ENCODE measurements around the gene KIAA1671. TPM values are rescaled to one million over a fixed set of nuclear protein-coding genes. Genes with fewer than 3 reads are reported as not detected.

Gene KIAA1671
- total and polyA plus RNA-seq, 5 donors from 2014 or later, result 0.21 to 3.3 (median 0.65) TPM; not detected in 1

GRCh38 chr22:24954114-24954463 lies 1.6 kb downstream of the KIAA1671 start:
- peaks cover 47% of the 10 kb centered on the region for H3K27me3 Mint-ChIP-seq
- peaks cover 14% of the 10 kb centered on the region for H3K4me1 ChIP-seq (ENCODE audit: control insufficient read depth, insufficient read depth, low read length, poor library complexity, severe bottlenecking)

GRCh38 chr22:24954856-24955255 lies 2.3 kb downstream of the KIAA1671 start:
- H3K27ac Mint-ChIP-seq, result no peak overlapping the region
- Histone ChIP-seq H3K27me3 (ENCODE audit: control insufficient read depth, insufficient read depth, low read length) (peaks cover 18% of the 10 kb centered on the region), H3K9me3 (ENCODE audit: control insufficient read depth in 2 of 2, low read length in 2 of 2) (no peaks in the 10 kb centered on the region), H3K36me3 (ENCODE audit: control insufficient read depth, insufficient read depth, low read length) (no peaks in the 10 kb centered on the region), H3K4me3 (ENCODE audit: low read depth, low read length) (no peak overlapping the region), H3K4me1 (ENCODE audit: control insufficient read depth, insufficient read depth, low read length, poor library complexity, severe bottlenecking) (peaks cover 14% of the 10 kb centered on the region), H3K27ac (ENCODE audit: insufficient read depth, low read length, poor library complexity, severe bottlenecking) (no peak overlapping the region)
- H3K4me3 Mint-ChIP-seq, result no peak overlapping the region
- peaks cover 0 to 6% (median 0%) of the 10 kb centered on the region in 7 donors for H3K9me3 Mint-ChIP-seq
- no peak for DNase-seq
- no peak for ATAC-seq (ENCODE audit: low read depth in 2 of 2)
- no peaks in the 10 kb centered on the region for H3K36me3 Mint-ChIP-seq
- peaks cover 41% of the 10 kb centered on the region for H3K27me3 Mint-ChIP-seq
- peaks cover 0 to 21% (median 5%) of the 10 kb centered on the region in 4 donors for H3K4me1 Mint-ChIP-seq

More at GRCh38 chr22:24954114-24954463, 1.6 kb downstream of the KIAA1671 start:
- H3K27ac Mint-ChIP-seq, result no peak overlapping the region
- no peak overlapping the region for H3K4me3 ChIP-seq (ENCODE audit: low read depth, low read length)
- peaks cover 0 to 21% (median 5%) of the 10 kb centered on the region in 4 donors for H3K4me1 Mint-ChIP-seq
- peaks cover 19% of the 10 kb centered on the region for H3K27me3 ChIP-seq (ENCODE audit: control insufficient read depth, insufficient read depth, low read length)
- H3K4me3 Mint-ChIP-seq, result peak overlapping the region in 3 of 4 donors; percentile 49 to 74 (median 56)
- H3K9me3 ChIP-seq (ENCODE audit: control insufficient read depth in 2 of 2, low read length in 2 of 2), result no peaks in the 10 kb centered on the region
- no peak for ATAC-seq (ENCODE audit: low read depth in 2 of 2)
- no peaks in the 10 kb centered on the region for H3K36me3 Mint-ChIP-seq
- no peaks in the 10 kb centered on the region for H3K36me3 ChIP-seq (ENCODE audit: control insufficient read depth, insufficient read depth, low read length)
- H3K27ac ChIP-seq (ENCODE audit: insufficient read depth, low read length, poor library complexity, severe bottlenecking), result no peak overlapping the region
- peaks cover 0 to 6% (median 0%) of the 10 kb centered on the region in 7 donors for H3K9me3 Mint-ChIP-seq
- no peak for DNase-seq

GRCh38 chr22:24957043-24957442 lies 4.5 kb downstream of the KIAA1671 start:
- Mint-ChIP-seq H3K36me3 (no peaks in the 10 kb centered on the region), H3K4me1 (peaks cover 0 to 15% (median 2%) of the 10 kb centered on the region in 4 donors), H3K9me3 (peaks cover 0 to 6% (median 0%) of the 10 kb centered on the region in 7 donors), H3K27me3 (peaks cover 21% of the 10 kb centered on the region), H3K4me3 (no peak overlapping the region), H3K27ac (no peak overlapping the region)
- Histone ChIP-seq H3K4me3 (ENCODE audit: low read depth, low read length) (no peak overlapping the region), H3K36me3 (ENCODE audit: control insufficient read depth, insufficient read depth, low read length) (no peaks in the 10 kb centered on the region), H3K9me3 (ENCODE audit: control insufficient read depth in 2 of 2, low read length in 2 of 2) (no peaks in the 10 kb centered on the region), H3K4me1 (ENCODE audit: control insufficient read depth, insufficient read depth, low read length, poor library complexity, severe bottlenecking) (peaks cover 11% of the 10 kb centered on the region), H3K27ac (ENCODE audit: insufficient read depth, low read length, poor library complexity, severe bottlenecking) (no peak overlapping the region), H3K27me3 (ENCODE audit: control insufficient read depth, insufficient read depth, low read length) (peaks cover 7% of the 10 kb centered on the region)
- ATAC-seq (ENCODE audit: low read depth in 2 of 2) (no peak), DNase-seq (no peak)

DNA sequence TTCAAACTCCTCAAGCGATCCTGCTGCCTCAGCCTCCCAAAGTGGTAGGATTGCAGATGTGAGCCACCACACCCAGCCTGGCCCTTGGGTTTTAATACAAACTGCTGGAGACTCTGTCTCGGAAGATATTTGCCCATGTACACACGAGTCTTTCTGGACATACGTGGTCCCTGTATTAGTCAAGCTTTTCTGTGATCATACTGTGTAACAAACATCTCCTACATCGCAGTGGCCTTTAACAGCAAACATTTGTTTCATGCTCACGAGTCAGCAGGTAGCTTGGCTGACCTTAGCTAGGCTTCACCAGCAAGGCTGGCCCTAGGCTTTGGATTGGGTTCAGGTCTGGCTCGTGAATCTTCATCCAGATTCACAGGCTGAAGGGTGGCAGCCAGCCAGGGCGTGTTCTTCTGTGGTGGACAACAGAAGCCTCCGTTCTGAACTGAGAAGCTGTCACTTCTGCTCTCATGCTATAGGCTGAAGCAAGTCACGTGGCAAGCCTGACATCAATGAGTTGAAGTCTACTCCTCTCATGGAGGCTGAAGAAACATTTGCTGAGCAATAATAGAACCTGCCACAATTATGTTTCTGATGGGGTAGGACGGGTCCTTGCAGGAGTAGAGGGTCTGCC lies 8.8 kb downstream of the KIAA1671 start:
- H3K27ac ChIP-seq (ENCODE audit: insufficient read depth, low read length, poor library complexity, severe bottlenecking), result no peak overlapping the region
- ATAC-seq (ENCODE audit: low read depth in 2 of 2) (no peak), DNase-seq (no peak)
- Mint-ChIP-seq H3K4me3 (no peak overlapping the region), H3K36me3 (no peaks in the 10 kb centered on the region), H3K4me1 (no peaks in the 10 kb centered on the region), H3K27ac (no peak overlapping the region), H3K9me3 (no peaks in the 10 kb centered on the region), H3K27me3 (no peaks in the 10 kb centered on the region)
- no peak overlapping the region for H3K4me3 ChIP-seq (ENCODE audit: low read depth, low read length)
- no peaks in the 10 kb centered on the region for H3K4me1 ChIP-seq (ENCODE audit: control insufficient read depth, insufficient read depth, low read length, poor library complexity, severe bottlenecking)
- no peaks in the 10 kb centered on the region for H3K27me3 ChIP-seq (ENCODE audit: control insufficient read depth, insufficient read depth, low read length)
- no peaks in the 10 kb centered on the region for H3K36me3 ChIP-seq (ENCODE audit: control insufficient read depth, insufficient read depth, low read length)
- no peaks in the 10 kb centered on the region for H3K9me3 ChIP-seq (ENCODE audit: control insufficient read depth in 2 of 2, low read length in 2 of 2)

- no peak overlapping the region for H3K4me3 ChIP-seq (ENCODE audit: low read depth, low read length)
- H3K27ac ChIP-seq (ENCODE audit: insufficient read depth, low read length, poor library complexity, severe bottlenecking), result no peak overlapping the region
- no peak for ATAC-seq (ENCODE audit: low read depth in 2 of 2)
- Mint-ChIP-seq H3K36me3 (no peaks in the 10 kb centered on the region), H3K9me3 (no peaks in the 10 kb centered on the region), H3K27me3 (no peaks in the 10 kb centered on the region), H3K4me3 (no peak overlapping the region), H3K4me1 (no peaks in the 10 kb centered on the region), H3K27ac (no peak overlapping the region)
- no peaks in the 10 kb centered on the region for H3K36me3 ChIP-seq (ENCODE audit: control insufficient read depth, insufficient read depth, low read length)
- DNase-seq, result no peak
- H3K27me3 ChIP-seq (ENCODE audit: control insufficient read depth, insufficient read depth, low read length), result no peaks in the 10 kb centered on the region
- no peaks in the 10 kb centered on the region for H3K4me1 ChIP-seq (ENCODE audit: control insufficient read depth, insufficient read depth, low read length, poor library complexity, severe bottlenecking)
- H3K9me3 ChIP-seq (ENCODE audit: control insufficient read depth in 2 of 2, low read length in 2 of 2), result no peaks in the 10 kb centered on the region
Measured at GRCh38 chr22:24962094-24962493, 9.6 kb downstream of the KIAA1671 start.

DNA sequence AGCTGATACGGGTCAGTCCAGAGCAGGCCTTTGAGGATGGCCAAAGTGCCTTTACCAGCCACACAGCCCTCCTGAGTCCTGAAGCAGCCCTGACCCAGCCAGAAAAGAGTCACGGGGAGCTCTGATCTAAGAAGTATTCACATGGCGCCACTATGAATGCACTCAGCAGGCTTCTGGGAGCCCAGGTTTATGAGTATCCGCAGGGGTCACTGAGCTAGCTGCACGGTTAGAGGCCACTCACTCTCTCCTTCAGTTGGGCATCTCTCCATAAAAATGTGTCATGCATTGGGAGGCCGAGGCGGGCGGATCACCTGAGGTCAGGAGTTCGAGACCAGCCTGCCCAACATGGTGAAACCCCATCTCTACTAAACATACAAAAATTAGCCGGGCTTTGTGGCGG lies 10.3 kb downstream of the KIAA1671 start:
- Mint-ChIP-seq H3K27me3 (no peaks in the 10 kb centered on the region), H3K27ac (no peak overlapping the region), H3K9me3 (no peaks in the 10 kb centered on the region), H3K36me3 (no peaks in the 10 kb centered on the region), H3K4me3 (no peak overlapping the region), H3K4me1 (no peaks in the 10 kb centered on the region)
- no peaks in the 10 kb centered on the region for H3K9me3 ChIP-seq (ENCODE audit: control insufficient read depth in 2 of 2, low read length in 2 of 2)
- H3K36me3 ChIP-seq (ENCODE audit: control insufficient read depth, insufficient read depth, low read length), result no peaks in the 10 kb centered on the region
- no peak for DNase-seq
- no peak overlapping the region for H3K27ac ChIP-seq (ENCODE audit: insufficient read depth, low read length, poor library complexity, severe bottlenecking)
- no peak overlapping the region for H3K4me3 ChIP-seq (ENCODE audit: low read depth, low read length)
- ATAC-seq (ENCODE audit: low read depth in 2 of 2), result no peak
- no peaks in the 10 kb centered on the region for H3K4me1 ChIP-seq (ENCODE audit: control insufficient read depth, insufficient read depth, low read length, poor library complexity, severe bottlenecking)
- H3K27me3 ChIP-seq (ENCODE audit: control insufficient read depth, insufficient read depth, low read length), result no peaks in the 10 kb centered on the region

DNA sequence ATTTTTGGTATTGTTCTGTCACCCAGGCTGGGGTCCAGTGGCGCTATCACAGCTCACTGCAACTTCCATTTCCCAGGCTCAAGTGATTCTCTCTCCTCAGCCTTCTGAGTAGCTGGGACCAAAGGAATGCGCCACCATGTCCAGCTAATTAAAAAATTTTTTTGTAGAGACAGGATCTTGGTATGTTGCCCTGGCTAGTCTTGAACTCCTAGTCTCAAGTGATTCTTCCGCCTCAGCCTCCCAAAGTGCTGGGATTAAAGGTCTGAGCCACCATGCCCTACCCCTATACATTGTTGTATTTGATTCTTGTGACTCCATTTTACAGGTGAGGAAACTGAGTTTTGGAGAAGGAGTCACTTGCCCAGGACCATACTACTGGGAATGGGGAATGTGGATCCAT lies 11.9 kb downstream of the KIAA1671 start:
- Histone ChIP-seq H3K4me1 (ENCODE audit: control insufficient read depth, insufficient read depth, low read length, poor library complexity, severe bottlenecking) (no peaks in the 10 kb centered on the region), H3K9me3 (ENCODE audit: control insufficient read depth in 2 of 2, low read length in 2 of 2) (no peaks in the 10 kb centered on the region), H3K27ac (ENCODE audit: insufficient read depth, low read length, poor library complexity, severe bottlenecking) (no peak overlapping the region), H3K36me3 (ENCODE audit: control insufficient read depth, insufficient read depth, low read length) (no peaks in the 10 kb centered on the region), H3K4me3 (ENCODE audit: low read depth, low read length) (no peak overlapping the region), H3K27me3 (ENCODE audit: control insufficient read depth, insufficient read depth, low read length) (no peaks in the 10 kb centered on the region)
- Mint-ChIP-seq H3K4me3 (no peak overlapping the region), H3K9me3 (no peaks in the 10 kb centered on the region), H3K27me3 (no peaks in the 10 kb centered on the region), H3K27ac (no peak overlapping the region), H3K36me3 (no peaks in the 10 kb centered on the region), H3K4me1 (no peaks in the 10 kb centered on the region)
- DNase-seq (no peak), ATAC-seq (ENCODE audit: low read depth in 2 of 2) (no peak)

- H3K27me3 ChIP-seq (ENCODE audit: control insufficient read depth, insufficient read depth, low read length), result no peaks in the 10 kb centered on the region
- no peak overlapping the region for H3K4me3 ChIP-seq (ENCODE audit: low read depth, low read length)
- no peaks in the 10 kb centered on the region for H3K36me3 ChIP-seq (ENCODE audit: control insufficient read depth, insufficient read depth, low read length)
- H3K9me3 Mint-ChIP-seq, result no peaks in the 10 kb centered on the region
- H3K27me3 Mint-ChIP-seq, result no peaks in the 10 kb centered on the region
- no peak overlapping the region for H3K4me3 Mint-ChIP-seq
- no peak overlapping the region for H3K27ac Mint-ChIP-seq
- ATAC-seq (ENCODE audit: low read depth in 2 of 2), result no peak
- no peak overlapping the region for H3K27ac ChIP-seq (ENCODE audit: insufficient read depth, low read length, poor library complexity, severe bottlenecking)
- no peaks in the 10 kb centered on the region for H3K4me1 ChIP-seq (ENCODE audit: control insufficient read depth, insufficient read depth, low read length, poor library complexity, severe bottlenecking)
- DNase-seq, result no peak
- no peaks in the 10 kb centered on the region for H3K4me1 Mint-ChIP-seq
- no peaks in the 10 kb centered on the region for H3K9me3 ChIP-seq (ENCODE audit: control insufficient read depth in 2 of 2, low read length in 2 of 2)
- H3K36me3 Mint-ChIP-seq, result no peaks in the 10 kb centered on the region
Measured at GRCh38 chr22:24965822-24966626, 13.5 kb downstream of the KIAA1671 start.
